HG02798 (cell line): ENCODE data around the gene ROGDI.
A peak's percentile ranks its signal among the peaks of the same experiment; 100 is the strongest.

Source experiments
- ATAC-seq: cut with Tn5 transposase; IDR thresholded peaks from one replicate; pipeline ENCODE4 v1.9.1; 2021; ENCODE audit warnings: mild to moderate bottlenecking; ENCODE audit not compliant: unreplicated experiment, poor library complexity

Gene ROGDI

DNA sequence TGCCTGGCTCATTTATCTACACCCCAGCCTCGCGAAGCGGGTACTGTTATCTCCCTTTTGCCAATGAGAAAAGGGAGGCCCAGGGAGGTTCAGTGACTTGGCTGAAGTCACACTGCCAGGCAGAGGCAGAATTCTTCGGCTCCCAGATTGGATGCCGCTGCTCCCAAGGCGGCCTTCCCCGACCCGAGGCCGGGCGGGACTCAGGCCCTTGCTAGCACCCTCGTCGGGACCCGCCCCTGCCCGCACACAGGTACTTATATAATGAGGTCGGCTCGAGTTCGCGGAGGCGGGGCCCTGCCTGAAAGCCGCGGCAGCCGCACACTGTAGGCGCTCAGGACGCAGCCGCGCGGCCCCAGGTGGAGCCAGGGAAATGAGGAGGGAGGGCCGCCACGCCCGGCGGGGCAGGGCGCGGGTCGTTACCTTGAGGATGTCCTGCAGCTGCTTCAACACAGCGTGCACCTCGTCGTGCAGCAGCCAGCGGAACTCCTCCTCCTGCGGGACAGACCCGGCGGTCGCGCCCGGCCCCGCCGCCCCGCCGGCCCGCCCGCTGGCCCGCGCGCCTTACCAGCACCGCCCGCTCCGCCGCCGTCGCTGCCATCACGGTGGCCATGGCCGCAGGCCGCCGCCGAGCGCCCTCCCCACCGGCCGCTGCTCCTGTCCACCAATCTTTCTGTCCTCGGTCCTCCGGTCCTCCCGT, at the start of gene ROGDI:
TSS of gene ROGDI (minus strand) at position 672 of the 697 bp plus-strand sequence. CDS start at position 610, 62 bp downstream.
- ATAC-seq = peak; percentile 59

DNA sequence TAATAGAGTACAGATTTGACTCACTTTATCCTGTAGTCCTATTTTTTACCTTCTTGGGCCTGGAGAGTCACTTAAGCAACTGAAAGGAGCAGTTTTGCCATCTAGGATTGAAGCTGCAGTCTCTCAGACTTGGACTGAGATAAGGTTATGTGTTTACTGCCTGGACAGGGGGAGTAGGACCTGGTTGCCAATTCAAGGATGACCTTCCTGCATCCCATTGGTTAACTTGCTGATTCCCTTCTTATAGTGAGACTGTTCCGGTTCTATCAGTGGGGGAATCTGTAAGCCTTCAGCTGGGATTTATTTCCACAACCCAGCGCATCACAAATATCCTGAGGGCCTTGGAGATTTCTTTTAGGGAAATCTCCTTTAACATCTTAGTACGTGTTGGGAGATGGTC, 47.8 kb upstream of the ROGDI start:
- ATAC-seq = no peak

- ATAC-seq = peak; percentile 19
Observed at GRCh38 chr16:4847774-4848587, 45.5 kb upstream of the ROGDI start.

DNA sequence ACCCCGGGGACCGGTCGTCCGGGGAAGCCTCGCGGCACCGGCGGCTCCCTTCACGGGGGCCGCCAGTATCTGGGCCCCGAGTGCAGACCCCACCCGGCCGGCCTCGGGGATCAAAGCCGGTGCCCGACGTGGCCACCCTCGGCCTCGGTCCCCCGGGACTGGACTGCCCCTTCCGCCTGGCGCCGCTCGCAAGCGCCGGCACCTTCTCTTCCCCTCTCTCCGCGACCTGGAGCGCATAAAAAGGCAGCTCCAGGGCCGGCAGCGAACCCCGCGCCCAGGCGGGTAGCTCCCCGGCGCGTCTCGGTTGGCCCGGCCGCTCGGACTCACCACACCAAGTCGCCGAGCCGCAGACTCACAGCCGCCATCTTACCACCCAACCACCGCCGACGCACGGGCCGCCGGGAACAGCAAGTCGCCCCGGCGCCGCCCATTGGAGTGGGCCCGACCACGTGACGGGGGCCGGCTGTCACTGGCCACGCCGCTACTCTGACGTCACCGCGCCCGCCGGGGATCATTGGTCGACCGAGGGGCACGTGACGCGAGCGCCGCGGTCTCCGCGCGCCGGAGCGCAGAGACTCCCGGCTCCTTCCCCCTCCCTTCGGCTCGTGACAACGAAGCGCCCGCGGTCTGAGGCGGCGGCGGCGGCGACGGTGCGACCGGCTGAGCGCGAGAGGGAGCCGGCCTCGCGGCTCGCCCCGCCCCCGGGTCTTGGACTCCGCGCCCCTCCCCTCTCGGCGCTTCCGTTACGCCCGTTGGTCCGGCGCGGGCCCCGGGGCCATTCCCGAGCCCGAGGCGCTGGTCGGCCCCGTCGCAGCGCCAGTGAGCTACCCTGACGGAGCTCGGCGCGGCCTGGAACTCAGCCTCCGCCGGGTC, 44.7 kb upstream of the ROGDI start, which contains the start of the genes GLYR1 and UBN1:
TSS of gene GLYR1 (minus strand) at position 388 of the 873 bp plus-strand sequence. CDS start at position 365, 23 bp downstream.
TSS of gene UBN1 (plus strand) at position 581 of the 873 bp plus-strand sequence. CDS start 5,437 bp downstream, outside the sequence.
- ATAC-seq = peak; percentile 93

DNA sequence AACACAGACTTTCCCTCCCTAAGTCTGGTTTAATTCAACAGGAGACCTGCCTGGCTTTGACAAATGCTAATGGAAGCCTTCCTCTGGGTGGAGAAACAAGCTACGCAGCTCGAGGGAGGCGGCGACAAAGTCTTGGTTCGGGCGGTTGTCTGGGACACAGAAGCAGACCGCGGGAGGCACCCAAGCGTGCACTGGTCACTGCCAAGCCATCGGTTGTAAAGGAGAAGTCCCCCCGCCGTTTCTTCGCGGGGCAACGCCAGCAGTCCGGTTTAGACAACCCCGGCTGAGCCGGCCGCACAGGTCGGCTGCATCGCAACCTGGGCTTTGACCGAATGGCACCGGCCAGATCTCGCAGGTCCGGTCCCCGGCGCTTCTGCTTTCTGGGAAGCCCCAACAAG, 44.1 kb upstream of the ROGDI start:
- ATAC-seq = peak; percentile 21

DNA sequence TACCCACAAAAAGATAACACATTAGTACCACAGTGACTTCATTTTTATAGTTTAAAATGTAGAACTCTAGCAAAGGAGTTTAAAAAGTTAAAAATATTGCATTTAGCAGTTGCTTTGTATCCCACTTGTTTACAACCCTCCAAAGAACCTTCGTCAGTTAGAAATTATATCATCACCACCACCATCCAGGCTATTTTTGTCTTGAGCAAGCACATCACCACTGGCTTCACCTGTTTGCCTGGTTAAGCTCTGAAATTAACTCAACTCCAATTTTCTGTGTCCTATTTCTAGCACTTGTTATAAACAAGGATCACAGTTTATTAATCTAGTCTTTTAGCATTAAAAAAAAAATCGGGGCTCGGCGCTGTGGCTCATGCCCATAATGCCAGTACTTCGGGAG, 38.6 kb upstream of the ROGDI start:
- ATAC-seq = no peak

DNA sequence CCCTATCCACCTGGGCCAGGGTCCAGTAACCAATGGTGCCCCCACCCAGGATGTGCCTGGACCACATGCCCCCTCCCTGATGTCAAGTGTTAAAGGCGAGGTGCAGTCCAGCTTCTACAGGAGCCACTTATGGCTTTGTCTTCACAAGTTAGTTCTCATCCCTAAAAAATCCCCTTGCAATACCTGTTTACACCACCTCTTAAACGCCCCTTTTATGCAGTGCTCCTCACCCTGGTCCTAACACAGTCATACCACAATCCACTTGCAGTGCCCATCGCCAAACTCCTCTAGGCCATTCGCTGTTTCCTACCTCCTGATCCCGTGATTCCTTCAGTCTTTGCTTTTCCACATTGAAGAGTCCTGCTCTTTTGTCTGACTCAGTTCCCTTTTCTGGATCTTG, 37.5 kb upstream of the ROGDI start:
- ATAC-seq = no peak

DNA sequence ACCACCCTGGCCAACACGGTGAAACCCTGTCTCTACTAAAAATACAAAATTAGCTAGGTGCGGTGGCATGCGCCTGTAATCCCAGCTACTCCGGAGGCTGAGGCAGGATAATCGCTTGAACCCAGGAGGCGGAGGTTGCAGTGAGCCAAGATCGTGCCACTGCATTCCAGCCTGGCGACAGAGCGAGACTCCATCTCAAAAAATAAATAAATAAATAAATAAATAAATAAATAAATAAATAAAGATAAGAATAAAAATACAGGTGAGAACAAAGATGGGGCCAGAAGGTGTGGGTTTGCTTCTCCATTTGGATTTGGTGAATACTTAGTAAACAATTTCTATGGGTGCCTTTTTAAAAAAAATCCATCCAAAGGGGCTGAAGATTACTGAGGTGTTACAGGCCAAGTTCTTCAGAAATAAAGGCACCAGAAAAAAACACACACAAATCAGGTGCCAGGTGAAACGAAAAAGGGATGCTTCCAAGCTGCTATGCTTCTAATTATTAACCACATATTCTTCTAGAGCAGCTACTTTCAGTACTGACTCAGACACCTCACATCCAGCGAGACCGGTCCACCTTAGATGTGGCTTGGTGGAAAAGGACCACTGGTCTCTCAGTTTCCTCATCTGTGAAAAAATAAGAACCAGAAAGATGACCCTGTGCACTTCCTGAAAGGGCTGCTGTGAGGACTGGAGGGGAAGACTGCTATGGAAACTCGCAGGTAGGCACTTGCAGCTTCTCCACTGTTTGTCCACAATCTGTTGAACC, 35.5 kb upstream of the ROGDI start:
- no peak for ATAC-seq

- ATAC-seq = no peak
Observed at GRCh38 chr16:4836727-4837126, 34.3 kb upstream of the ROGDI start.

GRCh38 chr16:4833584-4833983, 31.2 kb upstream of the ROGDI start:
- ATAC-seq = no peak

DNA sequence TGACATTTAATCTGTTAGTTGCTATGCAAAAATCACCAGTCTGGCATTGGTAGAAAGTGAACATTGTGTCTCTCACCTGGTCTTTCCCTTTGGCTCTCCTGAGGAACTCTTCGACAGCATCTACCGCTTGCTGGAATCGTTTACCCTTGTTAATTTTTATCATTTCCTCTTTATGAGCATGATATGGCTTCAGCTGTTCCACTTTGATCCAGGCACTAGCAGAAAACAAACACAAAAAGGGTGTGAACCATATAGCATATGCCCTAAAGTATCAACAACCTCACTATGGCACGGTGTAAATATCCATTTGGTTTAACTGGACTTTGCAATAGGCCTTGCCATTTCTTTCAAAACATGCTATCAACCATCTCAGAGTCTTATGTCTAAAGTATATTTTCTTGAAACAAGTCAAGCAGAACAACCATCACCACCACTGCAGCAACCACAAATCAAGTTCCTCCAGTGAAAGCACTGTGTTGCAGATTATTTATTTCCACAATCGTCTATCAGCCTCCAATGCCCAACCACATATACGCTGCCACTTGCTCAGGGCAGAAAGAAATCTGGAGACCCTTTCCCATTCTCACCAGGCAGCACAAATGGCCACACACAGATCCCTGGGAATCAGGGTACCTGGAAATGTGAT, 30.4 kb upstream of the ROGDI start:
- ATAC-seq = no peak

GRCh38 chr16:4831616-4832015, 29.2 kb upstream of the ROGDI start:
- no peak for ATAC-seq

- ATAC-seq = no peak
Observed at GRCh38 chr16:4830408-4830807, 28.0 kb upstream of the ROGDI start.

- no peak for ATAC-seq
Observed at GRCh38 chr16:4828567-4829321, 26.3 kb upstream of the ROGDI start.

DNA sequence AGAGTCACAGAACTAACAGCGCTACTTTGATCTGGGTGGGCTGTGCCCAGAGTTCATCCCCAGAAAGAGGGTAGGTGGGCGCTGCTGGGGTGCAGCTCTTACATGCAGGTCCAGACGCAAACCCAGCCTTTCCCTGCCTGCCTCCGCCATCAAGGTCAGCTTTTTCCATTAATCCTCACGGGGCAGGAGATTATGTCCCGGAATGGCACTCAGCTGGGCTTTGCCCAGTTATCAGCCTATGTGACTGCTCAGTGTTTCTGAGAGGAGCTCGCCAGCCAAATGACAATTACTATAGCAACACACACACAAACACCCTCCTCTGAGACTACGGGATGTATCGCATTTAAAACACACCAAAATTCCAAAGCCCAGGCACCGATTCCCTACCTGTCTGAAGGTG, 24.5 kb upstream of the ROGDI start:
- no peak for ATAC-seq

DNA sequence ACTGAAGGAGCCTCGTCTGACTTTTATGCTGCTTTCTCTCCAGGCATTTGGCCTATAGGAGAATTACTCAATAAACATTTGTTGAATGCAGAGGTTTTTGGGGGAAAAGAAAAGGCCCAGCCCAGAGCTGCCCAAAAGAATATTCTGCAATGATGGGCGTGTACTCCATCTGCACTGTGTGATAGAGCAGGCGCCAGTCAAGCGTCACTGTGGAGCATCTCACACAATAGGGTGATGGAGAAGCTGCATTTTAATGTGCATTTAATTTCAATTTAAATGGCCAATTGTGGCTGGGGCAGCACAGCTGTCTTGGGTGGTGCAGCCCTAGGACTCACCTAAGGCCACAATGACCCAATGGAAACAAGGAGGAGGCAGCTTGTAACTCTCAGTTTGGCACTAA, 24.1 kb upstream of the ROGDI start:
- no peak for ATAC-seq

DNA sequence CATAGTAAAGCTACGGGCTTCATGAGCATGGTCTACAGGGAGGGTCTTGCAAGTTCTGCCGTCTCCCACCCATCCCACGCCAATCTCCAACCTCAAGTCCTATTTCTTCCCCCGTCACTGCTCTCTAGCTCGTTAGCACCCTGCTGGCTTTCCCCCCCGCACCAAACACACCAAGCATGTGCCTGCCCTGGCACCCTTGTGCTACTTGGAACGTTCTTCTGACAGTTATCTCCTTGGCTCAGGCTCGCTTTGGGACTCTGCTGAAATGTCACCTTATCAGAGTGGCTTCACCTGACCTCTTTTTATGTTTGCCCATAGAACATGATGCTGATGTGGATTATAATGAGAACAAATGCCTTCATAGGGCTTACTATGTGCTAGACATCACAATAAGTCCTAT, 22.8 kb upstream of the ROGDI start:
- no peak for ATAC-seq

- ATAC-seq = no peak
Observed at GRCh38 chr16:4820652-4821051, 18.2 kb upstream of the ROGDI start.
